Endothelial cell of hepatic sinusoid (primary cell): ENCODE measurements around the gene SHROOM1.

Source experiments
- in situ Hi-C: cut with HindIII; loops from 2 replicates; pipeline ENCODE4 v1.10.0; 2017; ENCODE audit warnings: low sequenced_read_pairs

The SHROOM1 gene

GRCh38 chr5:132853790-132854189 lies 23.3 kb upstream of the SHROOM1 start:
- in situ Hi-C loops = loop anchor here (25.0 kb wide), 1 partner anchor 466 kb away; no protein-coding TSS in a partner anchor

DNA sequence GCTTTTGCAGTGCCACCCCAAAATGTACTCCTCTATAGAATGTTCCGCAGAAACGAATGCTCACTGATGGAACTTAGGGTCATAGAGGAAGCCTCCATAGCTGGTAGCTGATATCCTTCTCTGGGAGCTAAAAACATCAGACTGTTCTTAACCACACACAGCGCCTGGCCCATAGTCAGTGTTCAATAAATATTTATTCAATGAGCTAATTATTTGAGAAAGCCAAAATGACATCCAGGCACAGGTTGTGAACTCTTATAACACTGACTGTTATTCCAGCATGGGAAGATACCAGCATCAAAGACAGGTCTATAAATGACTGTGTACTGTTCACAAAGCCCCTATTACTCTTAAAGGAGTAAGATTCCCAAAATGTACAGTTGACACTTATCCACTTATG lies 22.9 kb upstream of the SHROOM1 start:
- in situ Hi-C loops = loop anchor here (25.0 kb wide), 1 partner anchor 466 kb away; no protein-coding TSS in a partner anchor

GRCh38 chr5:132850066-132850465 lies 19.6 kb upstream of the SHROOM1 start:
- in situ Hi-C loops = loop anchor here (25.0 kb wide), 1 partner anchor 463 kb away; no protein-coding TSS in a partner anchor

DNA sequence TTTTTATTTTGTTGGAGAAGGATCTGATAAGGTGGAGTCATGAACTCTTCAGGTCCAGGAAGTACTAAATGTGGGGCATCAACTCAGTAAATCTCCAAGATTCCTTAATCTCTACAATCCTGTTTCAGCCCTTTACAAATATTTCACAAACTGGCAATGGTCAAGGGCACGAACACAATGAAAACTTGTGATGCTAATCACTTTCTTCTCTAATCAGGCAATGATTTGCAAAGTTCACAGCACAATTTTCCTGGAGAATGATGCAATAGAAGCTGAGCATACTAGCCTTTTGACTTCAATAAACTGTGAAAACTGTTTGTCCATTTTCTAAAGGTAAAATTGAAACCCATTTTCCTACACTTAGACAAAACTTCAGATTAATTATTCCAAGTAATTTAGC lies 18.9 kb upstream of the SHROOM1 start:
- in situ Hi-C loops = no loop called here

GRCh38 chr5:132848270-132848669 lies 17.8 kb upstream of the SHROOM1 start:
- in situ Hi-C loops = no loop called here

DNA sequence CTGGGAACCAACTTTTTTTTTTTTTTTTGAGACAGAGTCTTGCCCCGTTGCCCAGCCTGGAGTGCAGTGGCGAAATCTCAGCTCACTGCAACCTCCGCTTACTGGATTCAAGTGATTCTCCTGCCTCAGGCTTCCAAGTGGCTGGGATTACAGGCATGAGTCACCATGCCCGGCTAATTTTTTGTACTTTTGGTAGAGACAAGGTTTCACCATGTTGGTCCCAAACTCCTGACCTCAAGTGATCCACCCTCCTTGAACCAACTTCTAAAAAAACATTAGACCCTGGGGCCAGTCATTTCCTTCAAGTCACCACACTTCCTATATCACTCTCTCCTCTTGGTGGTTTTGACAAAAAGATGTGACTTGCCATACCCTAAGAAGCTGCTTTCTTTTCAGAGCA lies 10.9 kb upstream of the SHROOM1 start:
- in situ Hi-C loops = no loop called here

- in situ Hi-C loops = no loop called here
Measured at GRCh38 chr5:132840896-132841295, 10.4 kb upstream of the SHROOM1 start.

DNA sequence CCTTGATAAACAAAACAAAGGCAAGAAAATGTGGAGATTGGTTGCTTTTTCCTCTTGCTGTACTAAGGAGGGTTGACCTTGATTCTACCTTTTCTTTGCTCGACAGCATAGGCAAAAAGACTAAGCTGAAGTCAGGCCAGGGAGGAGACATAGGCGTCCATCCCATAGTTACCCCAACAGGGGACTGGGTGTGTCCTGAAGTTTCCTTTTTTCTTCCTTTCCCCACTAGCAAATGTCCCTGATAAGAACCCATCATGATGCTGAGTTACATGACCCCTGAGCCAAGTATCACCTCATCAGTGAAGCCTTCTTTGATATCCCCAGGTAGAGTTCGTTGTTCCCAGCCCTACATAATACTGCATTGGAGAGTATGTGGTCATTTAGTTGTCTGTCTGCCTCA lies 9.9 kb upstream of the SHROOM1 start:
- in situ Hi-C loops = no loop called here

- in situ Hi-C loops = no loop called here
Measured at GRCh38 chr5:132839426-132840301, 9.2 kb upstream of the SHROOM1 start.

DNA sequence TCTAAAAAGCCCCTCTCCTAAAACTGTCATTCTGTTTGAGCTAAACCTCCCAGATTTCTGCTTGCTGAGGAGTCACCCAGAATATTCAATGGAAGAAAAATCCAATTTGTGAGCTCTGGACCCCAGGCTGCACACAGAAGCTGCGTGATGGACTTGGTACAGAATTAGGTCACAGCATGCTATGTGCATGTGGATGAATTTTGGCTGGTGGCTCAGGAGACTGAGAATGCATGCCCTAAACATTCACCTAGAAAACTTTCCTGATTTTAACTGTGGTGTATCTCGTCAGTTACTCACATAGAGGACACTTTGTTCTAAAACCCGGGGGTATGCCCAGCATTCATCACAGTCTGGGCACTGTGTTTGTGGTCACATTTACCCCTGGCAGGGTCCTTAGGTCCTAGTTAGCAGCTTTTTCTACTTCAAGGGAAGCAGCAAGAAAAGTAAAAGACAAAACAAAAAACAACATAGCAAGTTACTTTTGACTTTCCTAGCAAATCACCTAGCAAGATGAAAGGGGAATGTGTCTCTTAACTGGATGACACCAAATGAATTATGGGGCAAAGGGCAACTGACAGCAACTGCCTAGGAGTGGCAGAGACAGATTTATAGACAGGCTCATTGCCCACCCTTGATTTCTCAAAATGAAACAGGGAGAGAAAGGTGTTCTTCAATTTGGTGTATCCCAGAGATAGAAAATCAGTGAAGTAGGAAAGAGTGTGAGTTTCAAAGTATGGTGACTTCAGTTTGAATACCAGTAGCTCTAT lies 8.3 kb upstream of the SHROOM1 start:
- in situ Hi-C loops = no loop called here

GRCh38 chr5:132837868-132838267 lies 7.4 kb upstream of the SHROOM1 start:
- in situ Hi-C loops = no loop called here

- in situ Hi-C loops = no loop called here
Measured at GRCh38 chr5:132836852-132837251, 6.4 kb upstream of the SHROOM1 start.

GRCh38 chr5:132834057-132834456 lies 3.6 kb upstream of the SHROOM1 start:
- in situ Hi-C loops = no loop called here

DNA sequence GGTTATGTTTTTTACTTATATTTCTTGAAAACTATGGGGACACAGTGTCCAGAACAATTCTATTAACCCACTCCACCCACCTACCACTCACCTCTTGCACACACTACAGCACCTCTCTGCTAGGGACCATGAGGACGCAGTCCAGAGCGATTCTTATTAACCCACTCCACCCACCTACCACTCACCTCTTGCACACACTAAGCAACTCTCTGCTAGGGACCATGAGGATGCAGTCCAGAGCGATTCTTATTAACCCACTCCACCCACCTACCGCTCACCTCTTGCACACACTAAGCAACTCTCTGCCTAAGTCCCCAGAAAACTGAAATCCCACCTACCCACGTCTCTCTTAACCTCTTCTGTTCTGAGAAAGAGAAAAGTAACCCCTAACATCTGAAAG lies 2.2 kb upstream of the SHROOM1 start:
- in situ Hi-C loops = no loop called here

GRCh38 chr5:132831095-132831860 lies 831 bp upstream of the SHROOM1 start:
- in situ Hi-C loops = no loop called here

DNA sequence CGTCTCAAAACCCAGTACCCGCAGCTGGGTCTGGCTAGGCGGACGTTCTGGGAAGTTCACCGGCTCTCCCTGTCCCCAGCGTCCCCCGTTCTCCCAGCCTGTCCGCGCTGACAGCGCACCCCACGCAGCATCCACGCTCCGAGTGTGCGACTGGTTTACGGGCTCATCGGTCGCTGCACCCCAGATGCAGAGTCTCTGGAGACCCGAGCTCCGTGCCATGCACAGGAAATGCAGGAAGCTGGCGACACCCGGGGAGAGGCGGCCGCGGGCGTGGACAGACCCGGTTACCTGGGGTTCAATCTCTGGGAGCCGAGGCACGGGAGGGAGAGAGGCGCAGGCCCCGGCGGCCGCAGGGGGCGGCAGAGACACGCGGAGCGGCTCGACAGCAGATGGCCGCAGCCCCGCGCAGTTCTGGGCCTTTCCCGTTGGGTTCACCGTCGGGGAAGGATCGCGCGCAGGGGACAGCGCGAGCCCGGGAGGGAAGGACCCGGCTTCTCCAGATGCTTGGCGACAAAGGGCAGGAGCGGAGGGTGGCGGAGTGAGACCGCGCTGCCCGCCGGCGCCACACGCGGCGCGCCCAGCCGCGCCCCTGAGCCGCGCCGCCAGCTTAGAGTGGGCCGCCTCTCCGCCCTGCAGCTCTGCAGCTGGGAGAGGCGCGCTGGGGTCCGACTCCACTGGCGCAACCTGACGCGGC lies 558 bp downstream of the SHROOM1 start:
- in situ Hi-C loops = no loop called here

DNA sequence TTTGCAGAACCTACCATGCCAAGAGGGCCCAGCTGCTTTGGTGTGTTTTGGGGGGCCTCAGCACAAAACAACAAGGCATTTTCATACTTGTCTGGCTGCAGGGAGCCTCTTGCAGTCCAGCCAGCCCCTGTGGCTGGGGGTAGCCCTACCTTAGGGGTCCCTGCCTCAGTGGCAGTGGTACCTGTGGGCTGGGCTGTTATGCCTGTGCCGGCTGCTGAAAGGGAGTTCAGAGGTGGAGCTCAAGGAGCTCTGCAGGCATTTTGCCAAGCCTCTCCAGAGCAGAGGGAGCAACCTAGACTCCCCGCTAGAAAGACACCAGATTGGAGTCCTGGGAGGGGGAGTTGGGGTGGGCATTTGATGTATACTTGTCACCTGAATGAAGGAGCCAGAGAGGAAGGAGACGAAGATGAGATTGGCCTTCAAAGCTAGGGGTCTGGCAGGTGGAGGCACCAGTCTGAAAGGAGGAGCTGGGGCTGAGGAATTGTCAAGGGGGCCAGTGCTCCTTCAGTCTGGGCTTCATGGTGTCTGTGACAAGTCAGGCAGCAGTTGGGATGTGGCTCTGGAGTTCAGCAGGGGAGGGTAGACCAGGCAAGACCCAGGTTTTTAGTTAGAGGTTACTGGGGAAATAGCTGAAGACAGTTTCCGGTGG lies 1.5 kb downstream of the SHROOM1 start:
- in situ Hi-C loops = no loop called here

- in situ Hi-C loops = no loop called here
Measured at GRCh38 chr5:132827943-132828673, 2.3 kb downstream of the SHROOM1 start.

DNA sequence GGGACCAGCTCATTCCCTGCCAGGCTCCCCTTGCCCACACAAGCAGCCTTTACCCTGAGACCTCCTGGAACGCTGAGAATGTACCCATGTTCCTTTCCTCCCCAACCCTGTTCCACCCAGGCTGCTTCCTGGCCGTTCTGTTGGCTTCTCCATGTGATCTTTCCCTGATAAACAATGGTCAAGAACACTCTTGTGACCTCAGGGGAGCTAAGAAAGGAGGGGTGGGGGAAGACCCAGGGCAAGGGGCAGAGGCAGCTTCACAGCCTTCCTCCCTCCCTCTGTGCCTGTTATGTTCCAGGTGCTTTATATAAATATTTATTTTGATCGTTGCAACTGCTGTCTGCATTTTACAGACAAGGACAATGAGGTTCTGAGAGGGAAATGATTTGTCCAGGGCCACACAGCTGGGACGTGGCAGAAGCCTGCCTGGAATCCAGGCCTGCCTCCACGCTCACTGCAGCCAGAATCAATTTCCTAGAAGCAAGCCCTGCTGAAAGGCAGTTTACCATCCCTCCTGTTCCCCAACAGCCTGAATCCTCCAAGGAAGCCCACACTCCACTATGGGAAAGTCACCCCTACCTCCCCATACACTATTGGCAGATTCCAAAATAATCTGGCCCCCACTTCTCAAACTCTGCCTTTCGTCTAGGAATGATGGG lies 3.9 kb downstream of the SHROOM1 start:
- in situ Hi-C loops = no loop called here
